Uterus (tissue), 4 donors: Measurements from ENCODE around the gene S100A14. TPM values are rescaled to one million over a fixed set of nuclear protein-coding genes. Genes with fewer than 3 reads are reported as not detected.
A peak's percentile ranks its signal among the peaks of the same experiment; 100 is the strongest.

Source experiments
- DNase-seq, 2 donors: peaks; one replicate each; pipeline ENCODE4 v3.0.0-alpha.2; 2019 to 2020
- H3K27ac ChIP-seq, 2 donors: fragments of 200-600 bp; sonication (generic); 1 replicate in 1 of 2; 2 replicates in 1 of 2; pipeline ENCODE4 v1.5.1; 2016 to 2018
- H3K27me3 ChIP-seq, 2 donors: fragments of 200-600 bp; sonication (generic); one replicate each; pipeline ENCODE4 v1.5.1; 2018 to 2019; ENCODE audit warnings: control low read depth in 1 of 2
- H3K36me3 ChIP-seq, 2 donors: fragments of 200-600 bp; sonication (generic); one replicate each; pipeline ENCODE4 v1.5.1; 2019; ENCODE audit warnings: control low read depth in 1 of 2
- H3K4me1 ChIP-seq, 2 donors: fragments of 200-600 bp; sonication (generic); one replicate each; pipeline ENCODE4 v1.5.1; 2018 to 2019; ENCODE audit warnings: control low read depth in 1 of 2
- H3K4me3 ChIP-seq, 2 donors: fragments of 200-600 bp; sonication (generic); 1 replicate in 1 of 2; 2 replicates in 1 of 2; pipeline ENCODE4 v1.5.1; 2018 to 2019; ENCODE audit warnings: mild to moderate bottlenecking in 1 of 2
- H3K9me3 ChIP-seq, 2 donors: fragments of 200-600 bp; sonication (generic); one replicate each; pipeline ENCODE4 v1.5.1; 2019; ENCODE audit warnings: control low read depth in 1 of 2
- POLR2A ChIP-seq, 2 donors: fragments of 450-650 bp; IDR thresholded peaks; one replicate each; pipeline ENCODE4 v1.6.1; 2016; ENCODE audit warnings: antibody characterized with exemption in 2 of 2, mild to moderate bottlenecking in 1 of 2, moderate library complexity in 1 of 2
- intact Hi-C: fragments of 100-400 bp; cut with DNase I; formaldehyde crosslinking; loops from one replicate; pipeline ENCODE4 v1.15.1; 2023; ENCODE audit warnings: low total_unique reads
- total RNA-seq, 4 donors: library from RNA; depleted of rRNA in 3 of 4; stranded (reverse); fragments of >200 nt in 3 of 4; gene quantifications; one replicate each; pipeline versions ENCODE4 v1.1.0 to v1.2.4, GENCODE V29; 2014 to 2023
- TF ChIP-seq, protein P1 (sequence below), 4 experiments: fragments of 200-600 bp in 2 of 4; fragments of 450-650 bp in 2 of 4; sonication (generic) in 2 of 4; IDR thresholded peaks; one replicate each; pipeline ENCODE4 v1.5.1; 2016 to 2019; ENCODE audit warnings: antibody characterized with exemption in 4 of 4, mild to moderate bottlenecking in 2 of 4, moderate library complexity in 1 of 4
- donor health status: DM: yes; HTN: yes; CAD: no.

S100A14 gene
- total RNA-seq, 4 donors from 2014 or later, result 0.29 to 6.2 TPM; not detected in 2

DNA sequence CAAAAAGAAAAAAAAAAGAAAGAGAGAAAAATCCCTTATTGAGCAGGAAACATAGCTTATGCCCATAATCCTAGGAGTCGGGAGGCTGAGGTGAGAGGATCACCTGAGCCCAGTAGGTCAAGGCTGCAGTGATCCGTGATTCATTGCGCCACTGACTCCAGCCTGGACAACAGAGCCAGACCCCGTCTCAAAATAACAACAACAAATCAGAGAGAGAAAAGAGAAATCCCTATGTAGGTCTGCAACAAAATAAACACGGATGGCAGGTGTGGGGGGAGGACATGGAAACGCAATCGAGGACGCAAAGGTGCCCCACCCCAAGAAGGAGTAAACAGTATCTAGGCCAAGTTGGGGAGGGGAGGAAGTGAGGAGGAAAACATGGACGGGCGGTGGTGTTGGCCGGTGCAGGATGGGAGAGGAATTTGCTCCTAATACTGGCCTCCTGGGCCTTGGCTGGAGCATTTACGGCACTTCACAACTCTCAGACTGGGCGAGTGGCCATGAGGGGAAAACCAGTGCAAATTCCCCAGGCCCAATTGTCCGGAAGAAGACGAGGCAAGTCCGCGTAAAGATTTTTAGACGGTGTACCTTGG is 17.1 kb upstream of the S100A14 start:
- Histone ChIP-seq H3K4me1 (peaks cover 0 to 3% of the 10 kb centered on the region in 2 donors), H3K36me3 (no peaks in the 10 kb centered on the region), H3K4me3 (peak overlapping the region; percentile 88 to 100), H3K27ac (peak overlapping the region; percentile 99 to 100), H3K27me3 (no peaks in the 10 kb centered on the region), H3K9me3 (no peaks in the 10 kb centered on the region)
- TF ChIP-seq, protein P1, sequence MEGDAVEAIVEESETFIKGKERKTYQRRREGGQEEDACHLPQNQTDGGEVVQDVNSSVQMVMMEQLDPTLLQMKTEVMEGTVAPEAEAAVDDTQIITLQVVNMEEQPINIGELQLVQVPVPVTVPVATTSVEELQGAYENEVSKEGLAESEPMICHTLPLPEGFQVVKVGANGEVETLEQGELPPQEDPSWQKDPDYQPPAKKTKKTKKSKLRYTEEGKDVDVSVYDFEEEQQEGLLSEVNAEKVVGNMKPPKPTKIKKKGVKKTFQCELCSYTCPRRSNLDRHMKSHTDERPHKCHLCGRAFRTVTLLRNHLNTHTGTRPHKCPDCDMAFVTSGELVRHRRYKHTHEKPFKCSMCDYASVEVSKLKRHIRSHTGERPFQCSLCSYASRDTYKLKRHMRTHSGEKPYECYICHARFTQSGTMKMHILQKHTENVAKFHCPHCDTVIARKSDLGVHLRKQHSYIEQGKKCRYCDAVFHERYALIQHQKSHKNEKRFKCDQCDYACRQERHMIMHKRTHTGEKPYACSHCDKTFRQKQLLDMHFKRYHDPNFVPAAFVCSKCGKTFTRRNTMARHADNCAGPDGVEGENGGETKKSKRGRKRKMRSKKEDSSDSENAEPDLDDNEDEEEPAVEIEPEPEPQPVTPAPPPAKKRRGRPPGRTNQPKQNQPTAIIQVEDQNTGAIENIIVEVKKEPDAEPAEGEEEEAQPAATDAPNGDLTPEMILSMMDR (IDR thresholded peaks at IDR 0.05), result no peak
- TF ChIP-seq POLR2A (IDR thresholded peaks at IDR 0.05), result no peak
- intact Hi-C loops, result no loop called here
- no peak for DNase-seq

DNA sequence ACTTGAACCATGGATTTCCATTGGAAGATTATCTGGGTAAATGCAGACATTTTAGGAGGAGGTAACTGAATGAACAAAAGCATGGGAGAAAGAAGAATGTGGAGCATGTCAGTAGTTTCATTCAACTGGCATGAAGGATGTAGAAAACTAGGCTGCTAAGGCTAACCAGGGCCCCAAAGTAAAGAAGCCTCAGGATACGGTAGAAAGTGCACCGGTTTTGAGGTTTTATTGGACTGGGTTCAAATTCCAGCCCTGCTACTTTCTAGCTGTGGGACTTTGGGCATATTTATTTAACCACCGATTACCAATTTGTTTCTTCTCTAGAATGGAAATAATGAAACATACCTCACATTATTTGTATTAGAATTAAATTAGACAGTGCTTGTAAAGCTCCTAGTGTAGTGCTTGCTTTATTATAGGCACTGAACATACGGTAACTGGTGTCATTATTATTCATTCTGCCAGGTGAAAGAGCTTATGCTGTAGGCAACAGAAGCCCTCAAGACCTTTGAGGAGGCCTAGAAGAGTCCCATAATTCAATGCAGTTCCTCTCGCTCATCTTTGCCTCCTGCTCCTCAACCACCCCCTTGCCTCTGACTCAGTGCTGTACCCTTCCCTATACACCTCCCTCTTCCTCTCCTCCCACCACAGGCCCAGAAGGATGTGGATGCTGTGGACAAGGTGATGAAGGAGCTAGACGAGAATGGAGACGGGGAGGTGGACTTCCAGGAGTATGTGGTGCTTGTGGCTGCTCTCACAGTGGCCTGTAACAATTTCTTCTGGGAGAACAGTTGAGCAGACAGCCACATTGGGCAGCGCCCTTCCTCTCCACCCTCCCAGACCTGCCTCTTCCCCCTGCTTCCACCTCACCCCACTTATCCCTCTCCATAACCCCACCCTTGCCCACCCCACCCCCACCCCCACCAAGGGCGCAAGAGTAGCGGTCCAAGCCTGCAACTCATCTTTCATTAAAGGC is 15.2 kb upstream of the S100A14 start:
- Histone ChIP-seq H3K4me1 (peaks cover 0 to 7% of the 10 kb centered on the region in 2 donors), H3K9me3 (no peaks in the 10 kb centered on the region), H3K27ac (no peak overlapping the region), H3K36me3 (no peaks in the 10 kb centered on the region), H3K27me3 (no peaks in the 10 kb centered on the region), H3K4me3 (no peak overlapping the region)
- intact Hi-C loops, result no loop called here
- no peak for DNase-seq
- no peak for TF ChIP-seq POLR2A (IDR thresholded peaks at IDR 0.05)
- TF ChIP-seq, protein P1 (IDR thresholded peaks at IDR 0.05), result no peak

DNA sequence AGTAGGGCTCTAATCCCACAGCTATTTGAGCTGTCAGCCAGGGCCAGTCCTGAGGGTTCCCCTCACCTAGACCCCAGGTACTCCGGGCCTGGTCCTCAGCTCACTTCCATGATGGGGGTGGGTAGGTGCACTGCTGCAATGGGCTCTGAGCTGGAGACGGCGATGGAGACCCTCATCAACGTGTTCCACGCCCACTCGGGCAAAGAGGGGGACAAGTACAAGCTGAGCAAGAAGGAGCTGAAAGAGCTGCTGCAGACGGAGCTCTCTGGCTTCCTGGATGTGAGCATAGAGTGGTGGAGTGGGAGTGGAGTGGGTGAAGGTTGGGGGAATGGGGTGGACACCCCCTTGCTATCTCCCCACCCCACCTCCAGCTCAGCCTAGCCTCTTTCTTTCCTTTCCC is 14.3 kb upstream of the S100A14 start:
- Histone ChIP-seq H3K4me1 (peaks cover 0 to 8% of the 10 kb centered on the region in 2 donors), H3K36me3 (no peaks in the 10 kb centered on the region), H3K4me3 (no peak overlapping the region), H3K9me3 (no peaks in the 10 kb centered on the region), H3K27me3 (no peaks in the 10 kb centered on the region), H3K27ac (no peak overlapping the region)
- TF ChIP-seq, protein P1 (IDR thresholded peaks at IDR 0.05), result no peak
- TF ChIP-seq POLR2A (IDR thresholded peaks at IDR 0.05), result no peak
- no peak for DNase-seq
- intact Hi-C loops, result no loop called here

DNA sequence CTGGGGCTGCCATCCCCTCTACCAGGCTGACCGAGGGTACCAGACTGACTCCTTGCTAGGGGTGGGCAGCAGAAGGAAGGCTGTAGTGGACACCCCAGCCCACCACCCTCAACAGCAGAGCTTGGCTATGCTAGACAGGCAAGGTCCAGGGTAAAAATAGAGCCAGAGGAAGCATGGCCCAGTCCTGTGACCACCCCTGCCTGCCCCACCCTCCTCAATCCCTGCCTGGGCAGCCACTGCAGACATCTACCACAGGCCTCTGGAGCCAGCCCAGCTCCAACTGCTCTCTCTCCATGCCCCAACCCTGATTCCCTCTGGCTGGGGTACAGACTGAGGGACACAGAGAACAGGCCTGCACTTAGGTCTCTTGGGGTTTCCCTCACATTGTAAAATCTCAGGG is 13.8 kb upstream of the S100A14 start:
- DNase-seq, result no peak
- Histone ChIP-seq H3K36me3 (no peaks in the 10 kb centered on the region), H3K27me3 (no peaks in the 10 kb centered on the region), H3K27ac (no peak overlapping the region), H3K4me1 (peaks cover 0 to 6% of the 10 kb centered on the region in 2 donors), H3K9me3 (no peaks in the 10 kb centered on the region), H3K4me3 (no peak overlapping the region)
- TF ChIP-seq, protein P1 (IDR thresholded peaks at IDR 0.05), result no peak
- TF ChIP-seq POLR2A (IDR thresholded peaks at IDR 0.05), result no peak
- intact Hi-C loops, result no loop called here

DNA sequence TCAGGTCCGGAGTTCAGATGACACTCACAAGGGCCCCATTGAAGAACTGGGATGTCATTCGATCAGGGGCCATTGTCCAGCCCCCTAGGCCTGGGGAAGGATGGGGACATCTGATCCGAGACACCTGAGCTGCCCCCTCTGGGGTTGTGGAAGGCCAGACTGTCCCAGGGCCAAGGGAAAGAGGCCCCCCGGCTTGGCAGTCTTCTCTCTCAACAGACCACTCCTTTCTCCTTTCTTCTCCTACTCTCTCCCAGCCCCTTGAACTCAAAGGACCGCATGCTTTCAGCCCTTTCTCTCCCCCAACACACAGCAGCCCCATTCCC is 13.2 kb upstream of the S100A14 start:
- TF ChIP-seq POLR2A (IDR thresholded peaks at IDR 0.05), result no peak
- TF ChIP-seq, protein P1 (IDR thresholded peaks at IDR 0.05), result no peak
- Histone ChIP-seq H3K27ac (no peak overlapping the region), H3K36me3 (no peaks in the 10 kb centered on the region), H3K4me1 (peaks cover 0 to 6% of the 10 kb centered on the region in 2 donors), H3K4me3 (no peak overlapping the region), H3K9me3 (no peaks in the 10 kb centered on the region), H3K27me3 (no peaks in the 10 kb centered on the region)
- intact Hi-C loops, result no loop called here
- no peak for DNase-seq
